T47D (cell line): ENCODE results near the gene RPS6KA5.

Experiments
- DNase-seq, 2 experiments: peaks; one replicate each; pipeline versions ENCODE4 v3.0.0 to v3.0.0-alpha.2; 2011 to 2012; ENCODE audit warnings: low read depth in 1 of 2, low spot score in 1 of 2
- JUND ChIP-seq: IDR thresholded peaks from 2 replicates; pipeline ENCODE4 v1.6.1; 2012; ENCODE audit warnings: low read depth
- in situ Hi-C: cut with HindIII; loops from 2 replicates; pipeline ENCODE4 v1.10.0; 2016; ENCODE audit warnings: low sequenced_read_pairs, low pct_unique_long_range_greater_than_20kb

Gene RPS6KA5

GRCh38 chr14:90815822-90816662, 244.4 kb downstream of the RPS6KA5 start, which contains the start of gene TTC7B:
Gene TTC7B, minus strand, starts transcription at chr14:90816430. Its CDS starts 135 bp downstream, at chr14:90816295.
- no peak for TF ChIP-seq JUND
- in situ Hi-C loops, result no loop called here
- peak; percentile 40 to 91 for DNase-seq

DNA sequence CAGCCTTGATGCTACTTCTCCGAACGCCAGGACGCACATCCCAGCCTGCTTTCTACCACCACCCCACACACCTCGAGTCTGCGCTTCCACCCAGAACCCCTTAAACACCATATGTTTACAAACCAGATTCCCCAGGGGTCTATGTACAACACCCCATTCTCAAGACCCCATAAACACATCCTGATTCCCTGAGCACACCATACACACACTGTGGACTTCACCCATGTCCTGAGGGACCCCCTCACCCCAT, 244.9 kb downstream of the RPS6KA5 start:
- TF ChIP-seq JUND, result no peak
- DNase-seq, result no peak
- in situ Hi-C loops, result no loop called here

GRCh38 chr14:90814806-90815571, 245.5 kb downstream of the RPS6KA5 start:
- peak; percentile 33 to 72 for DNase-seq
- TF ChIP-seq JUND, result no peak
- in situ Hi-C loops, result no loop called here

DNA sequence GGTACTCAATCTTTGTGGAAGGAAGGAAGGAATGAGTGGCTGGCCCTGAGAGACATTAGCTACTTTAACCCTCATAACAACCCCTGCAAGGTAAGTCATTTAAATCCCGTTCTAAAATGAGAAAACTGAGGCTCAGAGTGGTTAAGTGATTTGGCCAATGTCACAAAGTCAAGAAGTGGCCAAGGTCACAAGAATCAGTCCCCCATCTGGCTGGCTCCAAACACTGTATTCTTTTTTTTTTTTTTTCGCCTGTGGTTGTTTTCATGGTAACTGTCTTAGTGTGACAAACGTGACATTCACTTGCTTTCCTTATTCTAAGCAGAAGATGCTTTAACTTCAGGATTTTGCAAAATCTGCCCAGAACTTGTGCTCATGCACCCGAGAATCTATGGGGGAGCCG, 247.0 kb downstream of the RPS6KA5 start:
- in situ Hi-C loops, result no loop called here
- DNase-seq, result no peak
- no peak for TF ChIP-seq JUND

DNA sequence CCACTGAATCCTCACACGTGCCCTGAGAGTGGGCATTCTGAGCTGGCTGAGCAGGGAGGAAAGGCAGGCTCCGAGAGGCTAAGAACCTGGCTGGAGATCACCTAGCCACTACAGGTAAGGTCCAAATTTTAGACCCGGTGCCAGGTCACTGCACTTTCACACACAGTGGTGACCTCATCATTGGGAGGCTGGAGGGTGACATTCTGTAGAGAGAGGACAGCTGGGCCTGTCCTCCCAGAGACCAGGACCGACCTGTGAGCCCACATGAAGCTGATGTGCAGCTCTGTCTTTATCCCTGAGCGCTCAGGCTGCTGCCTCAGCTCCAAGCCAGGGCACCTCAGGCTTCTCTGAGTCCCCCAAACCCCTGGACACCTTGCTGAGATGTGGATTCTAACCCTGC, 248.3 kb downstream of the RPS6KA5 start:
- no peak for TF ChIP-seq JUND
- no peak for DNase-seq
- in situ Hi-C loops, result no loop called here

DNA sequence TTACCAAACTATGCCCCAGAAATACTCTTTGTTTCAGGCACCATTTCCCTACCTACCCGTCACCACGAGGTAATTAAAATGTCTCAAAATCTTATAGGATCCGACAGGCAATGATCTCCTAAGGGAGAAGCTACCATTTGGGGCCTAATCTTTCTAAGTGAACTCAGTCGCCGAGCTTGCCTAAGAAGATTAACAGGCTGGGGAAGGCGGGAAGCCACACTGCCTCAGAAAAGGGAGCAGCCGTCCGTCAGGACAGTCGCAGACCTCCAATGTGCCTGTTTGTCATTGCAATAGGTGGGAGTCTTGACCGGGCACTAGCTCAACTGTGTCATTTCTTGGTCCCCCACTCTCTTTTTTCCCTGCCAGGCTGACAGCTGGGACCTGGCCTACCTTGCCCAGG, 248.8 kb downstream of the RPS6KA5 start:
- in situ Hi-C loops, result no loop called here
- DNase-seq, result no peak
- TF ChIP-seq JUND, result no peak

DNA sequence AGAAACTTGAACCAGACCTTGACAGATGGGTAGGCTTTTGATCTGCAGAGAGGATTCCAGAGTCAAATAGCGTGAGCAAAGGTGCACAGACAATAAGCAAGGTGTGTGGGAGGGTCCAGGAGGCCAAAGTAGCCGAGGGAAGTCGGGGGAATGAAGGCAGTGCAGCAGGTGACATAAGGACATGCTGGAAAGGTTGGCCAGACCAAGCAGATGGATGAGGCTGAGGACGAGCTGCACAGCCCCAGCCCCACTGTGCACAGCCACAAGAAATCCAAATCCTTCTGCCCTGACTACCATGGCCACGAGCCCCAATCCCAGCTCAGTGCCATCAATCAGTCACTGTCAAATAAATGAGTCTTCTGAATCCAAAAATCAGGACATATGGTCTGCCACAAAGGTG, 249.6 kb downstream of the RPS6KA5 start:
- TF ChIP-seq JUND, result no peak
- in situ Hi-C loops, result no loop called here
- DNase-seq, result no peak

DNA sequence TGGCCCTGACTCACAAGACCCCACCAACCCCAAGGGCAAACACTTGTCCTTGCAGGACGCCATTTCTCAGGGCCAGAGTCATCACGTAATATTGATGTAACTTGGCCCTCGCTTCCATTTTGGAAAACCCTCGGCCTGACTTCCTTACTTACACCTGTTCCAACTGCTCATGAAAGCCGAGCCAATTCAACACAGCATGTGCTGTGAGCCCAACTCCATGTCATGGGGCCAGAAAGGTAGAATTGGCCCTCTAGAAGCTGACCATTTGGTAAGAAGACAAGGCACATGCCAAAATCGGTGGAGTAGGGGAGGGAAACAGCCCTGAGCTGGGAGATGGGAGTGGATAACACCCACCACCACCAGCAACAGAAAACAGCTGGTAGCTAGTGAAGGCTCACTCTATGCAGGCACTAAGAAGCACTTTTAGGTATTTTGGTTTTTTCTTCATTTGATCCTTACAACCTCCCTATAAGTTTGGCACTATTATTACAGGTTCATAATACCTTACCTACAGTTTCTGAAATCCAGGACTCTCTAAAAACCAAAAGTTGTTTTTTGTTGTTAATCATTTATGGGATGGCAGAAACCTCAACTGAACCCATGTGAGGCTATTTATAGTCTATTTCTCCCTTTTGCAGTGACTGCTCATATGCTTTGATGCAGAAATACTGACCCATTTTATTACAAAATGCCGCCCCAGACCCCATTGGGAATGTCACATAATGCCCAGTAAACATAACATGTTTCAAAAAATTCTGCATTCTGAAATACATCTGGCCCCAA, 250.7 kb downstream of the RPS6KA5 start:
- no peak for TF ChIP-seq JUND
- in situ Hi-C loops, result no loop called here
- no peak for DNase-seq

DNA sequence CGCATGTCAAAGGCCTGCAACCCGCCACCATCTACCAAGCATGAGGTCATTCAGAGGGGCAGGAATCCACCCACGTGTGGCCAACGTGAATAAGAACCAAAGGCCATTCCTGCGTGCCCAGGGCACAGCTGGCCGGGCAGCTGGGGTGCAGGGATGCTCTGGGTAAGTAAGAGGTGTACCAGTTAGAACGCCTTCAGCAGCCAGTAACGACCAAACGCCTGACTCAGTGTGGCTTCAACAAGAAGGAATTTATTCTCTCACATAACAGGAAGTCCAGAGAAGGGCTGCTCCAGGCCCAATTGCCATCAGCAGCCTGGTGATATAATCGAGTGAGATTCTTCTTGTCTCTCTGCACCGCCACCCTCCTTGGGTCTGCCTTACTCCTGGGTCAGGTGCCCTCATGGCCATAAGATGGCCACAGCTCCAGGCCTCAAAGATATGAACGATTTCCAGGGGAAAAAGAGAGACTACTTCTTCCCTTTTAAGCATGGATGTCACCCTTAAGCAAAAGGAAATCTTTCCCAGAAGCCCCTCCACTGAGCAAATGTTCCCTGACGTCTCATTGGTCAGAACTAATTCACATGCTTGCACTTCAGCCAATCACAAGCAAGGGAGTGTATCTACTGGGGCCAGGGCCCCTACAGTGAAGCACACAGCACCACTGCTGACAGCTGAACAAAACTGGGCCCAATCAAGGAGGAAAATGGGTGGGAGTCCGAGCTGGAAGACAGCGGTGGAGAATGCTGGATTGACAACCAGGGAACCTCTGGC, 251.5 kb downstream of the RPS6KA5 start:
- in situ Hi-C loops, result no loop called here
- DNase-seq, result no peak
- TF ChIP-seq JUND, result no peak

DNA sequence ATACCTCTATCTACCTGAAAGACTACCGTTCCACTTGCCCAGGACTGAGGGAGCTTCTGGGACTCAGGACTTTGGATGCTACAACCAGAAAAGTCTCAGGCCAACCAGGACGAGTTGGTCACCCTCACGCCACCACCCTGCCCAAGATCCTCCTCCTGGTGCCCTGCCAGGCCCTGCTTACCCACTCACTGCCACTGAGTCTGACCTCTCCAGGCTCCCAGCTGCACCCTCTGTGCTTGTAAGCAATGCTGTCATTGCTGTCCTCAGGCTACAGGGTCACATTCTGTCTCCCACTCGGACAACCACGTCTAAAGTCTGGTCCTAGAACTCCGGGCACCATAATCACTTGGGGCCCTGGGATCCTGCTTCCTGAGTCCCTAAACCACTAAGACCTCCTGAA, 253.4 kb downstream of the RPS6KA5 start:
- TF ChIP-seq JUND, result no peak
- in situ Hi-C loops, result no loop called here
- DNase-seq, result no peak

GRCh38 chr14:90805662-90806540, 254.5 kb downstream of the RPS6KA5 start:
- in situ Hi-C loops, result no loop called here
- DNase-seq, result no peak
- no peak for TF ChIP-seq JUND
